ENCODE measurements around the gene CACNA1C. TPM values are rescaled to one million over a fixed set of nuclear protein-coding genes. Genes with fewer than 3 reads are reported as not detected.

Gene CACNA1C
- total RNA-seq, 4 donors from 2014 or later: 1.5 to 13.5 (median 2.1) TPM

- Histone ChIP-seq H3K4me1 (peaks cover 0 to 28% (median 0%) of the 10 kb centered on the region in 3 donors), H3K36me3 (no peaks in the 10 kb centered on the region), H3K9me3 (peaks cover 0 to 7% (median 0%) of the 10 kb centered on the region in 3 donors), H3K27me3 (no peaks in the 10 kb centered on the region), H3K4me3 (peak overlapping the region in 1 of 4 donors; percentile 25), H3K27ac (peak overlapping the region; percentile 49 to 76 (median 72))
- intact Hi-C loops (cut with DNase I): no loop called here
- TF ChIP-seq, protein P1, sequence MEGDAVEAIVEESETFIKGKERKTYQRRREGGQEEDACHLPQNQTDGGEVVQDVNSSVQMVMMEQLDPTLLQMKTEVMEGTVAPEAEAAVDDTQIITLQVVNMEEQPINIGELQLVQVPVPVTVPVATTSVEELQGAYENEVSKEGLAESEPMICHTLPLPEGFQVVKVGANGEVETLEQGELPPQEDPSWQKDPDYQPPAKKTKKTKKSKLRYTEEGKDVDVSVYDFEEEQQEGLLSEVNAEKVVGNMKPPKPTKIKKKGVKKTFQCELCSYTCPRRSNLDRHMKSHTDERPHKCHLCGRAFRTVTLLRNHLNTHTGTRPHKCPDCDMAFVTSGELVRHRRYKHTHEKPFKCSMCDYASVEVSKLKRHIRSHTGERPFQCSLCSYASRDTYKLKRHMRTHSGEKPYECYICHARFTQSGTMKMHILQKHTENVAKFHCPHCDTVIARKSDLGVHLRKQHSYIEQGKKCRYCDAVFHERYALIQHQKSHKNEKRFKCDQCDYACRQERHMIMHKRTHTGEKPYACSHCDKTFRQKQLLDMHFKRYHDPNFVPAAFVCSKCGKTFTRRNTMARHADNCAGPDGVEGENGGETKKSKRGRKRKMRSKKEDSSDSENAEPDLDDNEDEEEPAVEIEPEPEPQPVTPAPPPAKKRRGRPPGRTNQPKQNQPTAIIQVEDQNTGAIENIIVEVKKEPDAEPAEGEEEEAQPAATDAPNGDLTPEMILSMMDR (IDR thresholded peaks at IDR 0.05): no peak
- TF ChIP-seq POLR2A (IDR thresholded peaks at IDR 0.05): no peak
- no peak for DNase-seq
- WGBS, 2 donors: 46 to 61% methylated on average over 8 of the region's 9 CpGs
Measured at GRCh38 chr12:2075508-2076195, 22.9 kb downstream of the CACNA1C start.

- Histone ChIP-seq H3K4me3 (peak overlapping the region in 1 of 4 donors; percentile 25), H3K9me3 (peaks cover 0 to 1% (median 0%) of the 10 kb centered on the region in 3 donors), H3K4me1 (peaks cover 0 to 28% (median 0%) of the 10 kb centered on the region in 3 donors), H3K27ac (peak overlapping the region; percentile 49 to 76 (median 72)), H3K36me3 (no peaks in the 10 kb centered on the region), H3K27me3 (no peaks in the 10 kb centered on the region)
- intact Hi-C loops (cut with DNase I): no loop called here
- TF ChIP-seq, protein P1 (IDR thresholded peaks at IDR 0.05): no peak
- TF ChIP-seq POLR2A (IDR thresholded peaks at IDR 0.05): no peak
- WGBS, 2 donors: 58 to 63% methylated on average over 9 of the region's 9 CpGs
- DNase-seq: no peak
Measured at GRCh38 chr12:2076196-2076570, 23.4 kb downstream of the CACNA1C start.

DNA sequence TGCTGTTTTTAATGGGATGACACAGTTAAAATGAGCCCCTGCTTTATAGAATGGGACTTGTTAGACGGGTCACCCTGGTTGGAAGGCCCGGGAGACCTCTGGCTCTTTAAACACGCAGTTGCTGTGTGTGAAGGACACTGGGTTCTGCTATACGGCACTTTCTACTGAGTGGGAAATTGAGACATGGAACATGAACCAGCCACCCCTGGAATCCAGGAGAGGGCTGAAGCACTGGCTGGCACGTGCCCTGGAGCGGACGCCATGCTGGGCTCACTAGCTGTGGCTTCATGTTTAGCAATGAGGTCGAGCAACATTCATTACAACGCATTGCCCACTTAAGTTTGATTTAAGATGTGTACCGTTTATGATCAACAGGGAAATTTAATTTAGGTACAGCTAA is 23.9 kb downstream of the CACNA1C start:
- no peak for TF ChIP-seq POLR2A (IDR thresholded peaks at IDR 0.05)
- TF ChIP-seq, protein P1 (IDR thresholded peaks at IDR 0.05): no peak
- H3K27me3 ChIP-seq: no peaks in the 10 kb centered on the region
- no peaks in the 10 kb centered on the region for H3K9me3 ChIP-seq
- intact Hi-C loops (cut with DNase I): no loop called here
- 79 to 86% methylated on average over 10 of the region's 10 CpGs for WGBS, 2 donors
- peaks cover 0 to 28% (median 0%) of the 10 kb centered on the region in 3 donors for H3K4me1 ChIP-seq
- H3K36me3 ChIP-seq: no peaks in the 10 kb centered on the region
- H3K4me3 ChIP-seq: no peak overlapping the region
- DNase-seq: no peak
- peak overlapping the region; percentile 49 to 76 (median 72) for H3K27ac ChIP-seq

- Histone ChIP-seq H3K4me1 (peaks cover 0 to 28% (median 0%) of the 10 kb centered on the region in 3 donors), H3K36me3 (no peaks in the 10 kb centered on the region), H3K27me3 (no peaks in the 10 kb centered on the region), H3K4me3 (no peak overlapping the region), H3K27ac (no peak overlapping the region), H3K9me3 (no peaks in the 10 kb centered on the region)
- intact Hi-C loops (cut with DNase I): no loop called here
- TF ChIP-seq, protein P1 (IDR thresholded peaks at IDR 0.05): no peak
- no peak for TF ChIP-seq POLR2A (IDR thresholded peaks at IDR 0.05)
- no peak for DNase-seq
Measured at GRCh38 chr12:2080604-2081003, 27.8 kb downstream of the CACNA1C start.

- TF ChIP-seq, protein P1 (IDR thresholded peaks at IDR 0.05): no peak
- TF ChIP-seq POLR2A (IDR thresholded peaks at IDR 0.05): no peak
- DNase-seq: no peak
- Histone ChIP-seq H3K27me3 (no peaks in the 10 kb centered on the region), H3K9me3 (no peaks in the 10 kb centered on the region), H3K4me3 (no peak overlapping the region), H3K36me3 (no peaks in the 10 kb centered on the region), H3K27ac (peak overlapping the region in 1 of 4 donors; percentile 10), H3K4me1 (peaks cover 0 to 34% (median 0%) of the 10 kb centered on the region in 3 donors)
- WGBS, 2 donors: 80 to 92% methylated on average over 2 to 6 of the region's 6 CpGs
- intact Hi-C loops (cut with DNase I): no loop called here
Measured at GRCh38 chr12:2082321-2082720, 29.5 kb downstream of the CACNA1C start.

Measured in esophagus squamous epithelium (tissue), 5 donors.